Stomach smooth muscle (tissue), 2 donors: ENCODE results near the gene ST8SIA5.

Source experiments
- H3K27ac ChIP-seq: one replicate; pipeline ENCODE4 v1.7.0; 2013; ENCODE audit warnings: mild to moderate bottlenecking, low read length, inconsistent platforms
- H3K27me3 ChIP-seq, 2 donors: one replicate each; pipeline ENCODE4 v1.7.0; 2013; ENCODE audit warnings: low read length in 2 of 2; ENCODE audit not compliant: insufficient read depth in 2 of 2, control insufficient read depth in 1 of 2
- H3K36me3 ChIP-seq, 2 donors: one replicate each; pipeline ENCODE4 v1.7.0; 2013; ENCODE audit warnings: low read length in 2 of 2; ENCODE audit not compliant: control insufficient read depth in 2 of 2, insufficient read depth in 2 of 2
- H3K4me1 ChIP-seq: one replicate; pipeline ENCODE4 v1.7.0; 2013; ENCODE audit warnings: low read length; ENCODE audit not compliant: control insufficient read depth, insufficient read depth
- H3K4me3 ChIP-seq, 2 donors: one replicate each; pipeline ENCODE4 v1.7.0; 2013; ENCODE audit warnings: low read length in 2 of 2
- H3K9ac ChIP-seq, 2 donors: one replicate each; pipeline ENCODE4 v1.7.0; 2013; ENCODE audit warnings: low read length in 2 of 2, mild to moderate bottlenecking in 1 of 2
- H3K9me3 ChIP-seq, 2 donors: one replicate each; pipeline ENCODE4 v1.7.0; 2013; ENCODE audit warnings: low read length in 2 of 2; ENCODE audit not compliant: control insufficient read depth in 2 of 2
- donor health status: healthy.
- donor health status: Pancreatic carcinoma.

The ST8SIA5 gene

GRCh38 chr18:46740046-46740445, 16.8 kb downstream of the ST8SIA5 start:
- H3K4me3 ChIP-seq, result no peak overlapping the region
- H3K27me3 ChIP-seq, result no peaks in the 10 kb centered on the region
- H3K36me3 ChIP-seq, result no peaks in the 10 kb centered on the region
- H3K9ac ChIP-seq, result no peak overlapping the region
- no peaks in the 10 kb centered on the region for H3K4me1 ChIP-seq
- peaks cover 3 to 5% of the 10 kb centered on the region in 2 donors for H3K9me3 ChIP-seq
- no peak overlapping the region for H3K27ac ChIP-seq

DNA sequence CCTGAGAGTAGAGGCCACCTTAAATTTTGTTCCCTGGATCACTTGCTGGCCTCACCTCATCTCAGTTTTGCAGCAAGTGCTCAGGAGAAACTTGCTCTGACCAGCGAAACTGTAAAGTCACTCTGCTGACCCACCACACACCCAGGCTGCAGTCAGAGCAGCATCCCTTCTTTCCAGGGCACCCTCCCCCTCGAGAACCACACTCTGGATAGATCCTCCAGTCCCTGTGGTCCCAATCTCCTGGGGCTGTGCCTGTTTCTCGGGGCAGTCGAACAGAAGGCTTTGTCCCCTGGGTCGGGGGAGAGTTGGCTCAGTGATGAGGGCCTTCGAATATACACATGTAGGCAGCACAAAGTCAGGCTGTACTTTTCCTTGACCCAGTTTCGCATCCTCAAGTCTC, 18.4 kb downstream of the ST8SIA5 start:
- peaks cover 3 to 5% of the 10 kb centered on the region in 2 donors for H3K9me3 ChIP-seq
- no peaks in the 10 kb centered on the region for H3K27me3 ChIP-seq
- no peaks in the 10 kb centered on the region for H3K36me3 ChIP-seq
- H3K4me1 ChIP-seq, result no peaks in the 10 kb centered on the region
- no peak overlapping the region for H3K9ac ChIP-seq
- H3K4me3 ChIP-seq, result no peak overlapping the region
- H3K27ac ChIP-seq, result no peak overlapping the region

DNA sequence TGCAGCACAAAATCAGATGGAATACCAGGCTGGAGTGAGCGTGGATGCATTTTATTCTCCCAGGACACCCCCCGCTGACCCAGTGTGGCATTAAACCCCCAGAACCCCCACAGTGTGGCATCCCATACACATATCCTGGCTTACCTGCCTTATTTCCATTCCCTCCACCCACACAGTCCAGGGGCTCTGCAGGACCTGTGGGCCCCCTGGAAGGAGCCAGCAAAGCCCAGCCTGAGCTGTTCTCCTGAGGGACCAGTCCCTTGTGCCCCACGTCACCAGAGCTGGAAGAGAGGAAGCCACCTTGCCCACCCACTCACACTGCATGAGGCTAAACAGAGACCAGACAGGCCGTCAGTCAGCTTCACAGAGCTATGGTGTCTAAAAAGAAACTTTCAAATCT, 20.1 kb downstream of the ST8SIA5 start:
- H3K36me3 ChIP-seq, result no peaks in the 10 kb centered on the region
- H3K27ac ChIP-seq, result no peak overlapping the region
- H3K4me1 ChIP-seq, result no peaks in the 10 kb centered on the region
- H3K9ac ChIP-seq, result no peak overlapping the region
- peaks cover 5% of the 10 kb centered on the region in 2 donors for H3K9me3 ChIP-seq
- H3K27me3 ChIP-seq, result peaks cover 0 to 2% of the 10 kb centered on the region in 2 donors
- no peak overlapping the region for H3K4me3 ChIP-seq

DNA sequence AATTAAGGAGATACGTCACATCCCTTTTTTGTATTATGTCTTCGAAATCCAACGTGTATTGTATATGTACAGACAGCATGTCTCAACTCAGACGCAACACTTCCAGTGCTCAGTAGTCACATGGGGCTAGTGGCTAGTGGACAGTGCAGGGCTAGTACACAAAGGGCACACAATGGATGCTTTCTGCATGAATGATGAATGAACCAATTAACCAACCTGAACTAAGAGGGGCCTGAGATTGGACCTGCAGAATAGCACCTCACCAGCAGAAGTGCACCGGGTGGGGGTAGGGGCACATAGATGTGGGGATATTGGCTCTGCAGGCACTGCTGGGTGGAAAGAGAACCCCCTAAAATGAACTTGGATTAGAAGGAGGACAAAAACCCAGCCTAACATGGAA, 20.7 kb downstream of the ST8SIA5 start:
- Histone ChIP-seq H3K36me3 (no peaks in the 10 kb centered on the region), H3K9ac (no peak overlapping the region), H3K27me3 (peaks cover 0 to 2% of the 10 kb centered on the region in 2 donors), H3K9me3 (peaks cover 5% of the 10 kb centered on the region in 2 donors), H3K4me3 (no peak overlapping the region), H3K4me1 (no peaks in the 10 kb centered on the region), H3K27ac (no peak overlapping the region)

- H3K4me3 ChIP-seq, result no peak overlapping the region
- no peak overlapping the region for H3K9ac ChIP-seq
- H3K36me3 ChIP-seq, result no peaks in the 10 kb centered on the region
- peaks cover 3 to 8% of the 10 kb centered on the region in 2 donors for H3K9me3 ChIP-seq
- H3K27ac ChIP-seq, result no peak overlapping the region
- peaks cover 0 to 2% of the 10 kb centered on the region in 2 donors for H3K27me3 ChIP-seq
- H3K4me1 ChIP-seq, result no peaks in the 10 kb centered on the region
These were observed 21.9 kb downstream of the ST8SIA5 start for GRCh38 chr18:46734981-46735380.

- H3K27ac ChIP-seq, result no peak overlapping the region
- peaks cover 0 to 2% of the 10 kb centered on the region in 2 donors for H3K27me3 ChIP-seq
- no peaks in the 10 kb centered on the region for H3K36me3 ChIP-seq
- no peaks in the 10 kb centered on the region for H3K4me1 ChIP-seq
- no peak overlapping the region for H3K9ac ChIP-seq
- peaks cover 10 to 14% of the 10 kb centered on the region in 2 donors for H3K9me3 ChIP-seq
- no peak overlapping the region for H3K4me3 ChIP-seq
These were observed 23.0 kb downstream of the ST8SIA5 start for GRCh38 chr18:46733872-46734271.

- H3K27me3 ChIP-seq, result peaks cover 0 to 2% of the 10 kb centered on the region in 2 donors
- H3K4me1 ChIP-seq, result no peaks in the 10 kb centered on the region
- H3K27ac ChIP-seq, result no peak overlapping the region
- peaks cover 10 to 17% of the 10 kb centered on the region in 2 donors for H3K9me3 ChIP-seq
- no peak overlapping the region for H3K4me3 ChIP-seq
- no peak overlapping the region for H3K9ac ChIP-seq
- no peaks in the 10 kb centered on the region for H3K36me3 ChIP-seq
These were observed 24.1 kb downstream of the ST8SIA5 start for GRCh38 chr18:46732801-46733200.

DNA sequence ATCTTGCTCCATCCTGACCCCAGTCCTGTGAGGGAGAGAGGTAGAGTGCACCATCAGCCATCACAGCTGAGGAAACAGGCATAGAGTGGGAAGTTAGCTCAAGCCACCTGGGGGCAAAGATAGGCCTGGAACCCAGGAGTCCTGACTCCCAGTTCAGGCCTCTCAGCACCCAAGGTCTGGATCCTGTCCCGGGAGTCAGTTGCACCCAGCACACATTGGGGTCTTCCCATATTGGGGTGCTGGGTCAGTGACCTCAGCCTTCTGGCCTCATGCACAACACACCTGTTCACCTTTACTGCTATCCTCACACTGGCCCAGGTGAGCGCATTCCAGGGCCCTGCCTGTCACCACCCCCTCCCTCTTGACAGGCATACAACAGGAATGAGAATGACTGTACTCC, 24.7 kb downstream of the ST8SIA5 start:
- no peaks in the 10 kb centered on the region for H3K36me3 ChIP-seq
- H3K9me3 ChIP-seq, result peaks cover 10 to 17% of the 10 kb centered on the region in 2 donors
- no peak overlapping the region for H3K9ac ChIP-seq
- H3K27ac ChIP-seq, result no peak overlapping the region
- peaks cover 0 to 2% of the 10 kb centered on the region in 2 donors for H3K27me3 ChIP-seq
- H3K4me1 ChIP-seq, result no peaks in the 10 kb centered on the region
- H3K4me3 ChIP-seq, result no peak overlapping the region

- Histone ChIP-seq H3K27ac (no peak overlapping the region), H3K27me3 (peaks cover 0 to 2% of the 10 kb centered on the region in 2 donors), H3K4me1 (no peaks in the 10 kb centered on the region), H3K36me3 (no peaks in the 10 kb centered on the region), H3K9me3 (peaks cover 10 to 17% of the 10 kb centered on the region in 2 donors), H3K4me3 (no peak overlapping the region), H3K9ac (no peak overlapping the region)
These were observed 25.5 kb downstream of the ST8SIA5 start for GRCh38 chr18:46731316-46731715.

DNA sequence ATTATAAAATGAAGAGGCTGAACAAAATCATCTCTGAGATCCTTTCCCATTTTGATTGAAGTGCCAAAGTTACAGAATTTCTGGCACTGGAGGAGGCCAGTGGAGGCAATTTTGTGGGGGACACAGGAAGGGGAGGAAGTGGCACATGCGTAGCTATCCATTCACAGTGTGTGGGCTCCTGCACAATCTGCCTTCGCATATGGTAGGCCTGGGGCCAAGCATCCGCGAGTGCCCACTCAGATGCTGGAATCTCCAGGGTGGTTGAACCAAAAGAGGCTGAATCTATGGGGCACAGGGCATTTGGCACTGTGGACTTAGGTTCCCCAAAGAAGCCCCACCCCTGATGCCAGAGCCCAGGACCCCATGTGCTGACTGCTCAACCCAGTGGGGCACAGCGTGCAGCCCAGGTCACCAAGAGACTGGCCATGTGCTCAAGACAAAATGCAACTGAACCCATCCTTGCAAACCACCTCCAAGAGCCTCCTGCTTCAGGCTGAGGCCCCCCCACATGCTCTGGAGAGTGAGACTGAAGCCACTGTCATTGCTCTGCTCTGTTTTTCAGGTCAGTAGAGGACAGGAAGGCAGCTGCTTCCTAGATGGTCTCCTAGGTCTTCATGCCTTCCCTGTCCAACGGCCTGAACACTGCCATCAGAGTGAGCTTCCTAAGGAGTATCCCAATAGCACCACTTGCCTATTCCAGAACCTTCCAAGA, 28.5 kb downstream of the ST8SIA5 start:
- H3K4me1 ChIP-seq, result no peaks in the 10 kb centered on the region
- no peaks in the 10 kb centered on the region for H3K36me3 ChIP-seq
- peaks cover 10 to 17% of the 10 kb centered on the region in 2 donors for H3K9me3 ChIP-seq
- peaks cover 0 to 2% of the 10 kb centered on the region in 2 donors for H3K27me3 ChIP-seq
- no peak overlapping the region for H3K9ac ChIP-seq
- no peak overlapping the region for H3K27ac ChIP-seq
- no peak overlapping the region for H3K4me3 ChIP-seq

- Histone ChIP-seq H3K4me1 (no peaks in the 10 kb centered on the region), H3K27ac (no peak overlapping the region), H3K9me3 (peaks cover 10 to 16% of the 10 kb centered on the region in 2 donors), H3K4me3 (no peak overlapping the region), H3K9ac (no peak overlapping the region), H3K36me3 (no peaks in the 10 kb centered on the region), H3K27me3 (peaks cover 0 to 2% of the 10 kb centered on the region in 2 donors)
These were observed 29.7 kb downstream of the ST8SIA5 start for GRCh38 chr18:46727177-46727576.
